HG03378 (cell line): ENCODE measurements around the gene AGXT2.
"Not testable (repeated sequence)": the region's sequence is repeated elsewhere in the genome, so short reads cannot be mapped to it uniquely, and the experiment has no call there.

Source experiments
- ATAC-seq: cut with Tn5 transposase; IDR thresholded peaks from one replicate; pipeline ENCODE4 v1.9.1; 2021; ENCODE audit warnings: mild to moderate bottlenecking, moderate library complexity; ENCODE audit not compliant: unreplicated experiment

Gene AGXT2

DNA sequence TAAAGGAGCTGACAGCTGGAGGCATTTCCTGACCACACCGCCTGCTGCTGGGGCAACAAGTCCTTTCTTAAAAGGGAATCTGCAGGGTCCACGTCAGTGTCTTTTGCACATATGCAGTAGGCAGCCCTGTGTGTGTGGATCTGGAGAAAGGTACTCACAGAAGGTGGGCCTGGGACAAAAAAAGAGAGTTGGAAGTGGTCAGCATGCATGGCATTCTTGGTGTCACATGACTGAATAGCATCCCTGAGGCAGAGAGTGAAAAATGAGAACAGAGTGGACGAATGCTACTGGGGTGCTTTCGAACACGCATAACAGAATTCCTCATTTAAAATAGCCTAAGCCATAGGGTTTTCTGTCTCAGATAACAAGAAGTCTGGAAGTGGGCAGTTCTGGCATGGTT, 71.4 kb downstream of the AGXT2 start:
- no peak for ATAC-seq

- not testable (repeated sequence) for ATAC-seq
Observed at GRCh38 chr5:34971655-34972054, 76.1 kb downstream of the AGXT2 start.

GRCh38 chr5:34970552-34970951, 77.2 kb downstream of the AGXT2 start:
- no peak for ATAC-seq

- no peak for ATAC-seq
Observed at GRCh38 chr5:34968258-34968657, 79.5 kb downstream of the AGXT2 start.

- no peak for ATAC-seq
Observed at GRCh38 chr5:34967540-34967939, 80.2 kb downstream of the AGXT2 start.

DNA sequence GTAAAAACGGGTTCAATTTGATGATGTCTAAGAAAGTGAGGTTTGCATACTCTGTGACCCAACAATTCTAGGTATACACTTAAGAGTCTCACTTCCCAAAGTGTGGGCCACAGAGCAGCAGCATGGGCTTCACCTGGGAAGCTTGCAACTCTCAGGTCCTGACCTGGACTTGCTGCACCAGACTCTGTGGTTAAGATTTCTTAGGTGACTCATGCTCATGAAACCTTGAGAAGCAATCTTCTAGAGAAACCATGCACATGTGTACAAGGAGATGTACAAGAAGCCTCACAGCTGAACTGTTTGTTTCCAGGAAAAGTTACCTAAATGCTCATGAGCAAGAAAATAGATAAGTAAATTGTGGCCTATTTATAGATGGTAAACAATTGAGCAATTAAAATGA, 88.4 kb downstream of the AGXT2 start:
- peak; percentile 97 for ATAC-seq

- ATAC-seq: peak; percentile 39
Observed at GRCh38 chr5:34957857-34958690, 89.7 kb downstream of the AGXT2 start.

- no peak for ATAC-seq
Observed at GRCh38 chr5:34957321-34957720, 90.4 kb downstream of the AGXT2 start.
